ENCODE data around the gene COX4I2. TPM values are rescaled to one million over a fixed set of nuclear protein-coding genes. Genes with fewer than 3 reads are reported as not detected.

The COX4I2 gene
- total and polyA plus RNA-seq, 2 donors (not counting 3 experiments of a cell fraction or from before 2014, with no cell fraction given), result not detected

DNA sequence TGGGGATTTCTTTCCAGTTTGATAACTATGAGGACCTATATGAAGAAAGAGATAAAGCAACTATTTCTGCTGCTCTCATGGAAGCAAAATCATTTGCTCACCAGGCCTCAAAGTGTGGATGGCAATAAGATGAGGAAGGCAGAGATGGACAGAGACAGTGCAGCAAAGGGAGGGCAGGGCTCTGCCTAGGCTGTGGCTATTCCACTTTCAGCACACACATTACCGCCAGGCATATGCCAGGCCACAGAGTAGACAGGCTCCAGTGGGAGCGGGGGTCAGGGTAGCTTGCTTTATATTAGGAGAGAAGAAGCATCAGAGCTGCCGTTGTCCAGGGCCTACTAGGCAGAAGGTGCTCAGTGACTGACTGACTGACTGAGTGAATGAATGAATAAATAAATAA lies 44.1 kb downstream of the COX4I2 start:
- CTCF ChIA-PET, result interaction anchor here (1.6 to 5.9 kb wide), 2 partner anchors 20 to 41 kb away, joined by 5 to 51 read pairs; partner anchors contain the start of gene BCL2L1
- no peak overlapping the region for H3K4me3 ChIP-seq (replicated peaks in 1 of 3; ENCODE audit: insufficient read depth in 1 of 3, low read depth in 1 of 3, low read length in 3 of 3)
- no TSS peak for BruUV-seq (replicated peaks)
- H3K4me2 ChIP-seq (ENCODE audit: insufficient read depth, low read length), result no peak overlapping the region
- H3K9me3 ChIP-seq (replicated peaks; ENCODE audit: control insufficient read depth, insufficient read depth, low read length), result no peaks in the 10 kb centered on the region
- H3K9ac ChIP-seq (replicated peaks; ENCODE audit: extremely low read depth, insufficient read depth, low read length), result no peak overlapping the region
- DNase-seq (ENCODE audit: low read depth, low spot score) (no peak), FAIRE-seq (no peak)
- dilution Hi-C loops (cut with MboI; ENCODE audit: extremely low pct_ligation_motif_present, low sequenced_read_pairs), result no loop called here
- TF ChIP-seq JUN (IDR thresholded peaks at IDR 0.05; ENCODE audit: borderline replicate concordance, insufficient read depth, insufficient read length, low read depth), result no peak
- TF ChIP-seq GATA2 (IDR thresholded peaks at IDR 0.05; ENCODE audit: insufficient read depth, insufficient read length, low read depth, low read length), result no peak
- TF ChIP-seq, protein P1, sequence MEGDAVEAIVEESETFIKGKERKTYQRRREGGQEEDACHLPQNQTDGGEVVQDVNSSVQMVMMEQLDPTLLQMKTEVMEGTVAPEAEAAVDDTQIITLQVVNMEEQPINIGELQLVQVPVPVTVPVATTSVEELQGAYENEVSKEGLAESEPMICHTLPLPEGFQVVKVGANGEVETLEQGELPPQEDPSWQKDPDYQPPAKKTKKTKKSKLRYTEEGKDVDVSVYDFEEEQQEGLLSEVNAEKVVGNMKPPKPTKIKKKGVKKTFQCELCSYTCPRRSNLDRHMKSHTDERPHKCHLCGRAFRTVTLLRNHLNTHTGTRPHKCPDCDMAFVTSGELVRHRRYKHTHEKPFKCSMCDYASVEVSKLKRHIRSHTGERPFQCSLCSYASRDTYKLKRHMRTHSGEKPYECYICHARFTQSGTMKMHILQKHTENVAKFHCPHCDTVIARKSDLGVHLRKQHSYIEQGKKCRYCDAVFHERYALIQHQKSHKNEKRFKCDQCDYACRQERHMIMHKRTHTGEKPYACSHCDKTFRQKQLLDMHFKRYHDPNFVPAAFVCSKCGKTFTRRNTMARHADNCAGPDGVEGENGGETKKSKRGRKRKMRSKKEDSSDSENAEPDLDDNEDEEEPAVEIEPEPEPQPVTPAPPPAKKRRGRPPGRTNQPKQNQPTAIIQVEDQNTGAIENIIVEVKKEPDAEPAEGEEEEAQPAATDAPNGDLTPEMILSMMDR (IDR thresholded peaks at IDR 0.05; ENCODE audit: extremely low read depth in 1 of 2, insufficient read depth in 1 of 2, low read depth in 1 of 2, low read length in 2 of 2), result no peak
- TF ChIP-seq POLR2AphosphoS5 (IDR thresholded peaks at IDR 0.05; ENCODE audit: insufficient read depth, low read depth, low read length), result no peak
- TF ChIP-seq, protein P2, sequence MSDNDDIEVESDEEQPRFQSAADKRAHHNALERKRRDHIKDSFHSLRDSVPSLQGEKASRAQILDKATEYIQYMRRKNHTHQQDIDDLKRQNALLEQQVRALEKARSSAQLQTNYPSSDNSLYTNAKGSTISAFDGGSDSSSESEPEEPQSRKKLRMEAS (IDR thresholded peaks at IDR 0.05; ENCODE audit: insufficient read depth, insufficient read length), result no peak
- no peak for TF ChIP-seq POLR2A (IDR thresholded peaks at IDR 0.05; ENCODE audit: low read depth, low read length)
- no peak for TF ChIP-seq EZH2 (IDR thresholded peaks at IDR 0.05; ENCODE audit: borderline replicate concordance, low read depth, low read length, severe bottlenecking)
- no peak for TF ChIP-seq FOS (IDR thresholded peaks at IDR 0.05; ENCODE audit: borderline replicate concordance, insufficient read depth, low read length)
- no peak for TF ChIP-seq MYC (IDR thresholded peaks at IDR 0.05; ENCODE audit: low read depth, low read length)
- no peaks in the 10 kb centered on the region for H3K27me3 ChIP-seq (ENCODE audit: control insufficient read depth in 2 of 2, insufficient read depth in 2 of 2, low read length in 2 of 2)
- H3K4me1 ChIP-seq (ENCODE audit: control insufficient read depth, extremely low read depth, insufficient read depth, low read length), result peaks cover 38% of the 10 kb centered on the region
- H4K20me1 ChIP-seq (replicated peaks; ENCODE audit: control insufficient read depth, extremely low read depth, insufficient read depth, low read length), result no peaks in the 10 kb centered on the region
- H3K79me2 ChIP-seq (ENCODE audit: control insufficient read depth, insufficient read depth, low read length), result peaks cover 88% of the 10 kb centered on the region
- H3K36me3 ChIP-seq (ENCODE audit: control insufficient read depth in 2 of 2, extremely low read depth in 1 of 2, insufficient read depth in 2 of 2, low read length in 2 of 2), result peaks cover 2 to 22% of the 10 kb centered on the region in 2 experiments
- H3K27ac ChIP-seq (ENCODE audit: insufficient read depth, low read depth, low read length), result no peak overlapping the region
- no peak overlapping the region for H2AFZ ChIP-seq (ENCODE audit: low read depth, low read length)
- intact Hi-C loops (cut with micrococcal nuclease), result no loop called here
- no peaks in the 10 kb centered on the region for H3K9me1 ChIP-seq (replicated peaks; ENCODE audit: control insufficient read depth, extremely low read depth, insufficient read depth, low read length)
- POLR2A ChIA-PET, result no interaction called here
